K562 (cell line): Measurements from ENCODE around the gene BRCC3. TPM values are rescaled to one million over a fixed set of nuclear protein-coding genes. Genes with fewer than 3 reads are reported as not detected.

Experiments
- ETS1 ChIP-seq: conservative IDR thresholded peaks from 2 replicates; pipeline ENCODE4 v1.6.1; 2011; ENCODE audit warnings: low read depth, mild to moderate bottlenecking, low read length; ENCODE audit not compliant: control insufficient read depth
- MAZ ChIP-seq, 2 experiments: fragments of 450-650 bp in 1 of 2; sonication (generic) in 1 of 2; formaldehyde crosslinking; IDR thresholded peaks in 1 of 2; conservative IDR thresholded peaks in 1 of 2; 2 replicates each; pipeline versions ENCODE4 v1.4.0 to v1.5.0; 2020; ENCODE audit warnings: mild to moderate bottlenecking in 1 of 2, missing genetic modification reagents in 1 of 2
- MEF2A ChIP-seq: IDR thresholded peaks from 2 replicates; pipeline ENCODE4 v1.6.1; 2011; ENCODE audit warnings: low read depth, mild to moderate bottlenecking, low read length, moderate library complexity; ENCODE audit not compliant: control insufficient read depth
- MEIS2 ChIP-seq: fragments of 450-650 bp; IDR thresholded peaks from 2 replicates; pipeline ENCODE4 v1.6.1; 2014; ENCODE audit warnings: mild to moderate bottlenecking; ENCODE audit not compliant: partially characterized antibody
- NFE2L1 ChIP-seq: fragments of 450-650 bp; IDR thresholded peaks from 2 replicates; pipeline ENCODE4 v1.6.1; 2016; ENCODE audit warnings: missing genetic modification characterization, low read depth, mild to moderate bottlenecking, missing compliant biosample characterization, moderate library complexity, borderline replicate concordance
- RFX7 ChIP-seq: fragments of 250-450 bp; sonication (Bioruptor Pico); IDR thresholded peaks from 2 replicates; pipeline ENCODE4 v1.5.1; 2021; ENCODE audit warnings: mild to moderate bottlenecking
- TRIM24 ChIP-seq, 2 experiments: fragments of 450-650 bp; IDR thresholded peaks; 2 replicates each; pipeline ENCODE4 v1.6.1; 2016
- U2AF2 ChIP-seq: fragments of 200-400 bp; formaldehyde crosslinking; optimal IDR thresholded peaks from 2 replicates; pipeline ENCODE3; 2017; ENCODE audit warnings: low read depth, mild to moderate bottlenecking, low read length
- ZEB2 ChIP-seq: fragments of 450-650 bp; IDR thresholded peaks from 2 replicates; pipeline ENCODE4 v1.6.1; 2016
- ZNF146 ChIP-seq: IDR thresholded peaks from one replicate; pipeline ENCODE4 v1.6.1; 2018; ENCODE audit warnings: missing compliant biosample characterization; ENCODE audit not compliant: unreplicated experiment
- ZNF239 ChIP-seq: fragments of 250-450 bp; sonication (Bioruptor Pico); IDR thresholded peaks from 2 replicates; pipeline ENCODE4 v1.4.0; 2020; ENCODE audit warnings: mild to moderate bottlenecking
- ZNF445 ChIP-seq: fragments of 250-450 bp; sonication (Bioruptor Pico); IDR thresholded peaks from 2 replicates; pipeline ENCODE4 v1.4.0; 2020; ENCODE audit warnings: low read depth, mild to moderate bottlenecking, moderate library complexity
- ZNF785 ChIP-seq: fragments of 250-450 bp; sonication (Bioruptor Pico); IDR thresholded peaks from 2 replicates; pipeline ENCODE4 v1.4.0; 2020; ENCODE audit warnings: mild to moderate bottlenecking
- polyA plus RNA-seq, 8 experiments: library from polyadenylated mRNA; depleted of rRNA in 4 of 8; stranded (reverse) in 5 of 8; unstranded in 3 of 8; fragments of >200 nt; fragmentation: Nextera tagmentation in 2 of 8; fragmentation: Illumina TruSeq in 1 of 8; extraction: Ambion mirVana in 2 of 8; extraction: Trizol in 1 of 8; gene quantifications; 2 replicates each; pipeline versions ENCODE4 v1.2.1 to v1.2.3, GENCODE V29; 2011 to 2014; ENCODE audit warnings: inconsistent platforms in 1 of 8, missing spikeins in 1 of 8
- total RNA-seq, 7 experiments: library from RNA; depleted of rRNA in 6 of 7; stranded (reverse); fragments of >200 nt in 6 of 7; fragmentation: Illumina TruSeq in 2 of 7; extraction: Trizol in 2 of 7; gene quantifications; 2 replicates each; pipeline versions ENCODE4 v1.2.1 to v1.2.3, GENCODE V29; 2011 to 2021; ENCODE audit warnings: low replicate concordance in 1 of 7
- TF ChIP-seq, protein P1 (sequence below): IDR thresholded peaks from 2 replicates; pipeline ENCODE4 v1.6.1; 2011; ENCODE audit warnings: borderline replicate concordance, low read depth, mild to moderate bottlenecking, moderate library complexity, low read length; ENCODE audit not compliant: insufficient read depth, poor library complexity, severe bottlenecking
- TF ChIP-seq, protein P2 (sequence below), 3 experiments: IDR thresholded peaks in 2 of 3; conservative IDR thresholded peaks in 1 of 3; 2 replicates each; pipeline ENCODE4 v1.5.1; 2011 to 2012; ENCODE audit warnings: low read length in 3 of 3, mild to moderate bottlenecking in 3 of 3, control low read depth in 2 of 3, improper control_type of control experiment in 1 of 3, inconsistent platforms in 1 of 3, low read depth in 1 of 3, mixed read lengths in 1 of 3, moderate library complexity in 1 of 3; ENCODE audit not compliant: insufficient read depth in 2 of 3
- TF ChIP-seq, protein P3 (sequence below): fragments of 450-650 bp; formaldehyde crosslinking; IDR thresholded peaks from 2 replicates; pipeline ENCODE4 v1.4.0; 2020; ENCODE audit warnings: mild to moderate bottlenecking, moderate library complexity
- TF ChIP-seq, protein P4 (sequence below): sonication (generic); formaldehyde crosslinking; IDR thresholded peaks from 2 replicates; pipeline ENCODE4 v1.9.0; 2022; ENCODE audit warnings: mild to moderate bottlenecking, missing genetic modification reagents

The BRCC3 gene
- total and polyA plus RNA-seq, 9 of the 15 experiments (the other 6 are each of a cell fraction or from before 2014, with no cell fraction given): 9.6 to 44.8 (median 26.7) TPM

DNA sequence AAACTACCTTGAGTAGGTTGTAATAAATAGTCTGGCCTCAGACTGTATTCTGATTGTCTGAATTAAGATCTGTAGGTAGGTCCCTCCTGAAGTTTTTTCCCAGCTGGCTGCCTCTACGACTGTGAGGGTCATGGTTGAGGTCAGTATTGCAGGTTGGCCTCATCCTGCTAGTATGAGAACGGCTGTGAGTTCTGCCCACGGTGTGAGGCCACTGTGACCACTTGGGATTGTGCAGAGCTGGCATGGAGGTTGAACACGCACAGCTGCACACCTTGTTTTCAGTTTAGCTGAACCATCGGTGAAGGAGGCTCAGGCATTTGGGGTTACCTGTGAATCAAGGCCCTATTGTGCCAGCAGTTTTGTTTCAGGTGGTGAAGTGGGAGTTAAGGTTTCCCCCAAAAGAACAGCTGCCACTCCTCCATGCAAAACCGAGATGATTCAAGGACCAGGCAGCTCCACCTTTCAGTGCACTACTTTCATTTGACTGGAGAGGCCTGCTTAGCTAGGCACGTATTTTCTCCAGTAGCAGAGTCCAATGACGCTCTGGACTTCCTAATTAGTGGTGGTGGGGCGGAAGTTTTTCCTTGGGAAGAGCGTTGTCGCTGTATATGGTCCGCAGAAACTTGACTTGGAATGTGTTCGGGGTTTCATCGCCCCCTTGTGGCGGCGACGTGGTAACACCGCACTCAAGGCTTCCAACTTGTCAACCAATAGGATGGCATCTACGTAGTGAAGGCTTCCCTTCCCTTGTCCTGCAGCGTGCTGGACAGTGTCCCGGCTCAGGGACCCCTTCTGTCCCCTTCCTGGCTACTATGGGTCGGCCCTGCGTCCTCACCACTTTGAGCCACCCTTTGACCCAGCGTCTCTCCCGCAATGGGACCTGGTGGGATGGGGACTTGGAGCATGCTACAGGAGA is 14.2 kb upstream of the BRCC3 start (continued):
- no peak for TF ChIP-seq ZNF239 (CRISPR knock-in tag)
- TF ChIP-seq, protein P1, sequence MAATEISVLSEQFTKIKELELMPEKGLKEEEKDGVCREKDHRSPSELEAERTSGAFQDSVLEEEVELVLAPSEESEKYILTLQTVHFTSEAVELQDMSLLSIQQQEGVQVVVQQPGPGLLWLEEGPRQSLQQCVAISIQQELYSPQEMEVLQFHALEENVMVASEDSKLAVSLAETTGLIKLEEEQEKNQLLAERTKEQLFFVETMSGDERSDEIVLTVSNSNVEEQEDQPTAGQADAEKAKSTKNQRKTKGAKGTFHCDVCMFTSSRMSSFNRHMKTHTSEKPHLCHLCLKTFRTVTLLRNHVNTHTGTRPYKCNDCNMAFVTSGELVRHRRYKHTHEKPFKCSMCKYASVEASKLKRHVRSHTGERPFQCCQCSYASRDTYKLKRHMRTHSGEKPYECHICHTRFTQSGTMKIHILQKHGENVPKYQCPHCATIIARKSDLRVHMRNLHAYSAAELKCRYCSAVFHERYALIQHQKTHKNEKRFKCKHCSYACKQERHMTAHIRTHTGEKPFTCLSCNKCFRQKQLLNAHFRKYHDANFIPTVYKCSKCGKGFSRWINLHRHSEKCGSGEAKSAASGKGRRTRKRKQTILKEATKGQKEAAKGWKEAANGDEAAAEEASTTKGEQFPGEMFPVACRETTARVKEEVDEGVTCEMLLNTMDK: peak; percentile 53
- no peak for TF ChIP-seq ZNF785 (CRISPR knock-in tag)
- TF ChIP-seq ZNF445 (CRISPR knock-in tag): no peak
- TF ChIP-seq NFE2L1 (tag): no peak
- no peak for TF ChIP-seq MAZ (CRISPR knock-in tag; conservative IDR thresholded peaks at IDR 0.05 in 1 of 2, IDR thresholded peaks at IDR 0.05 in 1 of 2)
- TF ChIP-seq, protein P2, sequence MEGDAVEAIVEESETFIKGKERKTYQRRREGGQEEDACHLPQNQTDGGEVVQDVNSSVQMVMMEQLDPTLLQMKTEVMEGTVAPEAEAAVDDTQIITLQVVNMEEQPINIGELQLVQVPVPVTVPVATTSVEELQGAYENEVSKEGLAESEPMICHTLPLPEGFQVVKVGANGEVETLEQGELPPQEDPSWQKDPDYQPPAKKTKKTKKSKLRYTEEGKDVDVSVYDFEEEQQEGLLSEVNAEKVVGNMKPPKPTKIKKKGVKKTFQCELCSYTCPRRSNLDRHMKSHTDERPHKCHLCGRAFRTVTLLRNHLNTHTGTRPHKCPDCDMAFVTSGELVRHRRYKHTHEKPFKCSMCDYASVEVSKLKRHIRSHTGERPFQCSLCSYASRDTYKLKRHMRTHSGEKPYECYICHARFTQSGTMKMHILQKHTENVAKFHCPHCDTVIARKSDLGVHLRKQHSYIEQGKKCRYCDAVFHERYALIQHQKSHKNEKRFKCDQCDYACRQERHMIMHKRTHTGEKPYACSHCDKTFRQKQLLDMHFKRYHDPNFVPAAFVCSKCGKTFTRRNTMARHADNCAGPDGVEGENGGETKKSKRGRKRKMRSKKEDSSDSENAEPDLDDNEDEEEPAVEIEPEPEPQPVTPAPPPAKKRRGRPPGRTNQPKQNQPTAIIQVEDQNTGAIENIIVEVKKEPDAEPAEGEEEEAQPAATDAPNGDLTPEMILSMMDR (IDR thresholded peaks at IDR 0.05 in 2 of 3, conservative IDR thresholded peaks at IDR 0.05 in 1 of 3; ENCODE audit: insufficient read depth in 2 of 3, low read depth in 1 of 3, low read length in 3 of 3): peak; percentile 72 to 84 (median 76)
- no peak for TF ChIP-seq ZNF146
- no peak for TF ChIP-seq MEF2A
- TF ChIP-seq, protein P3, sequence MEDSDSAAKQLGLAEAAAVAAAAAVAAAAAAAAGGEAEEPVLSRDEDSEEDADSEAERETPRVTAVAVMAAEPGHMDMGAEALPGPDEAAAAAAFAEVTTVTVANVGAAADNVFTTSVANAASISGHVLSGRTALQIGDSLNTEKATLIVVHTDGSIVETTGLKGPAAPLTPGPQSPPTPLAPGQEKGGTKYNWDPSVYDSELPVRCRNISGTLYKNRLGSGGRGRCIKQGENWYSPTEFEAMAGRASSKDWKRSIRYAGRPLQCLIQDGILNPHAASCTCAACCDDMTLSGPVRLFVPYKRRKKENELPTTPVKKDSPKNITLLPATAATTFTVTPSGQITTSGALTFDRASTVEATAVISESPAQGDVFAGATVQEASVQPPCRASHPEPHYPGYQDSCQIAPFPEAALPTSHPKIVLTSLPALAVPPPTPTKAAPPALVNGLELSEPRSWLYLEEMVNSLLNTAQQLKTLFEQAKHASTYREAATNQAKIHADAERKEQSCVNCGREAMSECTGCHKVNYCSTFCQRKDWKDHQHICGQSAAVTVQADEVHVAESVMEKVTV (CRISPR knock-in tag): 0 out of 2 replicates have a peak, but pooled peaks have one; percentile 25
- TF ChIP-seq TRIM24 (IDR thresholded peaks at IDR 0.05): no peak
- no peak for TF ChIP-seq U2AF2
- TF ChIP-seq, protein P4, sequence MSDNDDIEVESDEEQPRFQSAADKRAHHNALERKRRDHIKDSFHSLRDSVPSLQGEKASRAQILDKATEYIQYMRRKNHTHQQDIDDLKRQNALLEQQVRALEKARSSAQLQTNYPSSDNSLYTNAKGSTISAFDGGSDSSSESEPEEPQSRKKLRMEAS (CRISPR knock-in tag): no peak
- no peak for TF ChIP-seq ETS1
- no peak for TF ChIP-seq RFX7
- TF ChIP-seq ZEB2: no peak
- no peak for TF ChIP-seq MEIS2
